SK-N-MC (cell line): ENCODE results near the gene NCOA5.

Experiments
- FOXP2 ChIP-seq: optimal IDR thresholded peaks from 2 replicates; pipeline ENCODE3; 2011; ENCODE audit warnings: mild to moderate bottlenecking, moderate library complexity; ENCODE audit not compliant: insufficient read depth; ENCODE audit errors: extremely low read length, control extremely low read depth
- POLR2AphosphoS5 ChIP-seq: IDR thresholded peaks from 2 replicates; pipeline ENCODE4 v1.6.1; 2012; ENCODE audit warnings: mild to moderate bottlenecking, low read depth, low read length, borderline replicate concordance

DNA sequence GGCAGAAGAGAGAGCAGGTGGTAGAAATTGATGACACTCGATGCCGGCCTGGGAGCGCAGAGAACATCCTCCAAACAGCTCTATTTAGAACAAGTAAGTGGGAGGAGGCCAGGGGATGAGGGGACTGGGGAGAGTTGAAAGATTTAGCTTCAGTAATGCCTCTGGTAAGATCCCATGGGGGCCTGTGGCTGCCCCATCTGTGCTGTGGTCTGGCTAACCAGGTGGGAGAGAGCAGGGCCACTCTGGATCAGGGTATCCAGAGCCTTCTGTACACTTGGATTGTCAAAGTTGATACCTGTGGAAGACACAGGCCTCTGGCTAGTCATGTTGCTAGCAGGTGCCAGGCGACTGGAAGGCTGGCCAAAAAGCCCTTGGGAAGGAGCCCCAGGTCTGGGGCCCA, 27.6 kb downstream of the NCOA5 start:
- TF ChIP-seq POLR2AphosphoS5: no peak
- no peak for TF ChIP-seq FOXP2
